ENCODE measurements around the gene MRPL10.
A peak's percentile ranks its signal among the peaks of the same experiment; 100 is the strongest.

Gene MRPL10

GRCh38 chr17:47820033-47820789 is 11.1 kb downstream of the MRPL10 start:
- no peak for DNase-seq

GRCh38 chr17:47819475-47819874 is 11.9 kb downstream of the MRPL10 start:
- intact Hi-C loops (cut with DNase I), result no loop called here
- DNase-seq, result no peak

More at GRCh38 chr17:47820033-47820789, 11.1 kb downstream of the MRPL10 start:
- intact Hi-C loops (cut with DNase I), result no loop called here

- intact Hi-C loops (cut with DNase I), result no loop called here
- DNase-seq, result no peak
Observed at GRCh38 chr17:47818002-47818695, 13.2 kb downstream of the MRPL10 start.

- intact Hi-C loops (cut with DNase I), result no loop called here
- DNase-seq, result no peak
Observed at GRCh38 chr17:47816947-47817346, 14.4 kb downstream of the MRPL10 start.

- DNase-seq, result peak in 1 of 42 donors; percentile 9
- intact Hi-C loops (cut with DNase I), result no loop called here
Observed at GRCh38 chr17:47816111-47816735, 15.1 kb downstream of the MRPL10 start.

GRCh38 chr17:47815106-47815918 is 16.0 kb downstream of the MRPL10 start:
- intact Hi-C loops (cut with DNase I), result no loop called here
- DNase-seq, result no peak

GRCh38 chr17:47813512-47814031 is 17.8 kb downstream of the MRPL10 start:
- DNase-seq, result peak in 1 of 42 donors; percentile 10
- intact Hi-C loops (cut with DNase I), result no loop called here

GRCh38 chr17:47813077-47813476 is 18.3 kb downstream of the MRPL10 start:
- intact Hi-C loops (cut with DNase I), result no loop called here
- peak in 1 of 42 donors; percentile 1 for DNase-seq

- intact Hi-C loops (cut with DNase I), result no loop called here
- DNase-seq, result peak in 3 of 42 donors; percentile 3 to 18 (median 5)
Observed at GRCh38 chr17:47812146-47812920, 19.0 kb downstream of the MRPL10 start.

- intact Hi-C loops (cut with DNase I), result no loop called here
- DNase-seq, result peak in 1 of 42 donors; percentile 2
Observed at GRCh38 chr17:47811709-47812108, 19.6 kb downstream of the MRPL10 start.

- DNase-seq, result peak in 2 of 42 donors; percentile 8
- intact Hi-C loops (cut with DNase I), result no loop called here
Observed at GRCh38 chr17:47810901-47811635, 20.3 kb downstream of the MRPL10 start.

GRCh38 chr17:47810200-47810821 is 21.0 kb downstream of the MRPL10 start:
- DNase-seq, result peak in 1 of 42 donors; percentile 5
- intact Hi-C loops (cut with DNase I), result no loop called here

- DNase-seq, result peak in 3 of 42 donors; percentile 6 to 36 (median 22)
- intact Hi-C loops (cut with DNase I), result loop anchor here (10.0 kb wide), 1 partner anchor 114 kb away; the partner anchor contains the start of gene TBKBP1
Observed at GRCh38 chr17:47808830-47809480, 22.4 kb downstream of the MRPL10 start.

GRCh38 chr17:47808036-47808829 is 23.1 kb downstream of the MRPL10 start:
- peak in 2 of 42 donors; percentile 15 to 23 for DNase-seq
- intact Hi-C loops (cut with DNase I), result loop anchor here (10.0 kb wide), 1 partner anchor 113 kb away; the partner anchor contains the start of gene TBKBP1

- intact Hi-C loops (cut with DNase I), result loop anchor here (10.0 kb wide), 1 partner anchor 113 kb away; the partner anchor contains the start of gene TBKBP1
- peak in 2 of 42 donors; percentile 15 to 18 for DNase-seq
Observed at GRCh38 chr17:47807421-47807820, 23.9 kb downstream of the MRPL10 start.
